CD4-positive, CD25-positive, alpha-beta regulatory T cell (primary cell): Measurements from ENCODE around the gene LIN54. TPM values are rescaled to one million over a fixed set of nuclear protein-coding genes. Genes with fewer than 3 reads are reported as not detected.

Experiments used
- ATAC-seq, 2 donors: fragments of 150-1000 bp; cut with Tn5 transposase; one replicate each; pipeline ENCODE4 v1.10.0; 2021; ENCODE audit warnings: low read depth in 2 of 2, moderate number of reproducible peaks in 2 of 2, moderate library complexity in 1 of 2
- DNase-seq, 3 donors: peaks; one replicate each; pipeline versions ENCODE4 v3.0.0 to v3.0.0-alpha.2; 2012 to 2022; ENCODE audit warnings: mixed read lengths in 1 of 3
- H3K27ac ChIP-seq: one replicate; pipeline ENCODE4 v1.7.0; 2013; ENCODE audit warnings: mild to moderate bottlenecking, low read length; ENCODE audit not compliant: insufficient read depth, poor library complexity, severe bottlenecking
- H3K27me3 ChIP-seq: one replicate; pipeline ENCODE4 v1.7.0; 2013; ENCODE audit warnings: low read length; ENCODE audit not compliant: control insufficient read depth, insufficient read depth
- H3K36me3 ChIP-seq: one replicate; pipeline ENCODE4 v1.7.0; 2013; ENCODE audit warnings: mild to moderate bottlenecking, low read length, moderate library complexity; ENCODE audit not compliant: control insufficient read depth, insufficient read depth
- H3K4me1 ChIP-seq: 2 replicates; pipeline ENCODE4 v1.7.0; 2013; ENCODE audit warnings: mild to moderate bottlenecking, low read length; ENCODE audit not compliant: insufficient read depth, control insufficient read depth, poor library complexity, severe bottlenecking
- H3K4me3 ChIP-seq: one replicate; pipeline ENCODE4 v1.7.0; 2013; ENCODE audit warnings: low read depth, mild to moderate bottlenecking, low read length, moderate library complexity
- H3K9me3 ChIP-seq, 2 experiments: 1 replicate in 1 of 2; 2 replicates in 1 of 2; pipeline ENCODE4 v1.7.0; 2013; ENCODE audit warnings: low read length in 2 of 2, mild to moderate bottlenecking in 1 of 2, moderate library complexity in 1 of 2; ENCODE audit not compliant: control insufficient read depth in 2 of 2
- H3K27ac Mint-ChIP-seq, 3 donors: one replicate each; pipeline ENCODE4 v1.8.0; 2020 to 2022; ENCODE audit warnings: mild to moderate bottlenecking in 3 of 3, mixed read lengths in 3 of 3, moderate library complexity in 2 of 3
- H3K27me3 Mint-ChIP-seq: one replicate; pipeline ENCODE4 v1.8.0; 2022; ENCODE audit warnings: mild to moderate bottlenecking, mixed read lengths
- H3K36me3 Mint-ChIP-seq: one replicate; pipeline ENCODE4 v1.8.0; 2020; ENCODE audit warnings: mixed read lengths
- H3K4me1 Mint-ChIP-seq, 4 donors: one replicate each; pipeline ENCODE4 v1.8.0; 2020 to 2022; ENCODE audit warnings: mixed read lengths in 4 of 4, mild to moderate bottlenecking in 1 of 4
- H3K4me3 Mint-ChIP-seq, 4 donors: one replicate each; pipeline ENCODE4 v1.8.0; 2020 to 2022; ENCODE audit warnings: mild to moderate bottlenecking in 4 of 4, mixed read lengths in 4 of 4, moderate library complexity in 3 of 4
- H3K9me3 Mint-ChIP-seq, 7 donors: one replicate each; pipeline ENCODE4 v1.8.0; 2020 to 2022; ENCODE audit warnings: mixed read lengths in 7 of 7, mild to moderate bottlenecking in 3 of 7, moderate library complexity in 2 of 7
- polyA plus RNA-seq, 4 donors: library from polyadenylated mRNA; unstranded; fragments of 300-500 nt; fragmentation: Illumina TruSeq; gene quantifications; one replicate each; pipeline ENCODE4 v1.2.3, GENCODE V29; 2021
- total RNA-seq: library from RNA; stranded (reverse); gene quantifications from one replicate; pipeline ENCODE4 v1.2.3, GENCODE V29; 2022

The LIN54 gene
- total and polyA plus RNA-seq, 5 donors from 2014 or later, result 9.3 to 13.5 (median 11.0) TPM

- Mint-ChIP-seq H3K27me3 (no peaks in the 10 kb centered on the region), H3K36me3 (peaks cover 50% of the 10 kb centered on the region), H3K4me3 (no peak overlapping the region), H3K9me3 (no peaks in the 10 kb centered on the region), H3K27ac (peak overlapping the region in 2 of 3 donors; percentile 11 to 80), H3K4me1 (peaks cover 0 to 16% (median under 1%) of the 10 kb centered on the region in 4 donors)
- H3K4me3 ChIP-seq, result no peak overlapping the region
- no peaks in the 10 kb centered on the region for H3K27me3 ChIP-seq
- H3K36me3 ChIP-seq, result peaks cover 40% of the 10 kb centered on the region
- no peak overlapping the region for H3K27ac ChIP-seq
- H3K4me1 ChIP-seq, result no peaks in the 10 kb centered on the region
- no peak for ATAC-seq
- no peaks in the 10 kb centered on the region for H3K9me3 ChIP-seq
- no peak for DNase-seq
Measured at GRCh38 chr4:82965763-82966162, 44.9 kb downstream of the LIN54 start.

GRCh38 chr4:82957045-82957444 is 53.6 kb downstream of the LIN54 start:
- Histone ChIP-seq H3K27ac (no peak overlapping the region), H3K4me1 (no peaks in the 10 kb centered on the region), H3K27me3 (no peaks in the 10 kb centered on the region), H3K36me3 (peaks cover 9% of the 10 kb centered on the region), H3K4me3 (no peak overlapping the region), H3K9me3 (no peaks in the 10 kb centered on the region)
- Mint-ChIP-seq H3K27me3 (no peaks in the 10 kb centered on the region), H3K4me3 (no peak overlapping the region), H3K27ac (no peak overlapping the region), H3K4me1 (peaks cover 8 to 26% (median 18%) of the 10 kb centered on the region in 4 donors), H3K36me3 (peaks cover 26% of the 10 kb centered on the region), H3K9me3 (peaks cover 0 to 2% (median 0%) of the 10 kb centered on the region in 7 donors)
- DNase-seq (peak in 1 of 3 donors; percentile 21), ATAC-seq (no peak)

GRCh38 chr4:82954212-82954611 is 56.4 kb downstream of the LIN54 start:
- DNase-seq, result no peak
- peaks cover 8 to 26% (median 17%) of the 10 kb centered on the region in 4 donors for H3K4me1 Mint-ChIP-seq
- H3K27me3 ChIP-seq, result no peaks in the 10 kb centered on the region
- H3K27ac ChIP-seq, result no peak overlapping the region
- H3K27ac Mint-ChIP-seq, result no peak overlapping the region
- no peaks in the 10 kb centered on the region for H3K4me1 ChIP-seq
- no peak overlapping the region for H3K4me3 ChIP-seq
- H3K36me3 Mint-ChIP-seq, result peaks cover 34% of the 10 kb centered on the region
- no peaks in the 10 kb centered on the region for H3K9me3 ChIP-seq
- ATAC-seq, result no peak
- H3K4me3 Mint-ChIP-seq, result no peak overlapping the region
- peaks cover 0 to 2% (median 0%) of the 10 kb centered on the region in 7 donors for H3K9me3 Mint-ChIP-seq
- no peaks in the 10 kb centered on the region for H3K27me3 Mint-ChIP-seq
- peaks cover 6% of the 10 kb centered on the region for H3K36me3 ChIP-seq

- no peaks in the 10 kb centered on the region for H3K27me3 Mint-ChIP-seq
- peaks cover 0 to 2% (median 0%) of the 10 kb centered on the region in 7 donors for H3K9me3 Mint-ChIP-seq
- ATAC-seq (no peak), DNase-seq (no peak)
- peaks cover 7% of the 10 kb centered on the region for H3K36me3 ChIP-seq
- no peaks in the 10 kb centered on the region for H3K9me3 ChIP-seq
- H3K4me3 ChIP-seq, result no peak overlapping the region
- no peak overlapping the region for H3K4me3 Mint-ChIP-seq
- no peak overlapping the region for H3K27ac ChIP-seq
- peaks cover 29% of the 10 kb centered on the region for H3K36me3 Mint-ChIP-seq
- H3K27ac Mint-ChIP-seq, result no peak overlapping the region
- no peaks in the 10 kb centered on the region for H3K27me3 ChIP-seq
- H3K4me1 Mint-ChIP-seq, result peaks cover 5 to 23% (median 6%) of the 10 kb centered on the region in 4 donors
- no peaks in the 10 kb centered on the region for H3K4me1 ChIP-seq
Measured at GRCh38 chr4:82951196-82951595, 59.4 kb downstream of the LIN54 start.

- no peak overlapping the region for H3K4me3 Mint-ChIP-seq
- DNase-seq (no peak), ATAC-seq (no peak)
- no peaks in the 10 kb centered on the region for H3K27me3 Mint-ChIP-seq
- peaks cover 14% of the 10 kb centered on the region for H3K36me3 ChIP-seq
- H3K36me3 Mint-ChIP-seq, result peaks cover 25% of the 10 kb centered on the region
- H3K4me1 ChIP-seq, result no peaks in the 10 kb centered on the region
- peaks cover 0 to 1% (median 0%) of the 10 kb centered on the region in 7 donors for H3K9me3 Mint-ChIP-seq
- no peak overlapping the region for H3K27ac ChIP-seq
- no peaks in the 10 kb centered on the region for H3K27me3 ChIP-seq
- H3K9me3 ChIP-seq, result no peaks in the 10 kb centered on the region
- no peak overlapping the region for H3K27ac Mint-ChIP-seq
- no peak overlapping the region for H3K4me3 ChIP-seq
- H3K4me1 Mint-ChIP-seq, result peaks cover 2 to 10% (median 6%) of the 10 kb centered on the region in 4 donors
Measured at GRCh38 chr4:82948647-82949204, 61.9 kb downstream of the LIN54 start.

- H3K4me1 ChIP-seq, result no peaks in the 10 kb centered on the region
- peaks cover 31% of the 10 kb centered on the region for H3K36me3 Mint-ChIP-seq
- H3K27me3 ChIP-seq, result no peaks in the 10 kb centered on the region
- peaks cover under 1 to 10% (median 5%) of the 10 kb centered on the region in 4 donors for H3K4me1 Mint-ChIP-seq
- no peak overlapping the region for H3K4me3 Mint-ChIP-seq
- no peak overlapping the region for H3K27ac ChIP-seq
- no peak overlapping the region for H3K4me3 ChIP-seq
- H3K9me3 ChIP-seq, result no peaks in the 10 kb centered on the region
- ATAC-seq, result no peak
- no peaks in the 10 kb centered on the region for H3K9me3 Mint-ChIP-seq
- H3K27ac Mint-ChIP-seq, result no peak overlapping the region
- peaks cover 9% of the 10 kb centered on the region for H3K36me3 ChIP-seq
- DNase-seq, result no peak
- no peaks in the 10 kb centered on the region for H3K27me3 Mint-ChIP-seq
Measured at GRCh38 chr4:82947498-82947897, 63.1 kb downstream of the LIN54 start.

- Histone ChIP-seq H3K27me3 (no peaks in the 10 kb centered on the region), H3K9me3 (no peaks in the 10 kb centered on the region), H3K4me1 (no peaks in the 10 kb centered on the region), H3K4me3 (no peak overlapping the region), H3K36me3 (peaks cover 63% of the 10 kb centered on the region), H3K27ac (no peak overlapping the region)
- no peak for DNase-seq
- ATAC-seq, result no peak
- Mint-ChIP-seq H3K27ac (peak overlapping the region in 2 of 3 donors; percentile 7 to 12), H3K4me1 (peaks cover 0 to 2% (median 0%) of the 10 kb centered on the region in 4 donors), H3K36me3 (peaks cover 41% of the 10 kb centered on the region), H3K4me3 (no peak overlapping the region), H3K27me3 (no peaks in the 10 kb centered on the region), H3K9me3 (no peaks in the 10 kb centered on the region)
Measured at GRCh38 chr4:82939414-82939813, 71.2 kb downstream of the LIN54 start.

GRCh38 chr4:82934441-82934840 is 76.2 kb downstream of the LIN54 start:
- H3K4me1 ChIP-seq, result no peaks in the 10 kb centered on the region
- H3K27me3 ChIP-seq, result no peaks in the 10 kb centered on the region
- DNase-seq, result no peak
- peaks cover 55% of the 10 kb centered on the region for H3K36me3 ChIP-seq
- H3K4me3 ChIP-seq, result no peak overlapping the region
- peak overlapping the region in 1 of 3 donors; percentile 59 for H3K27ac Mint-ChIP-seq
- no peaks in the 10 kb centered on the region for H3K9me3 Mint-ChIP-seq
- H3K36me3 Mint-ChIP-seq, result peaks cover 34% of the 10 kb centered on the region
- no peaks in the 10 kb centered on the region for H3K9me3 ChIP-seq
- H3K27ac ChIP-seq, result no peak overlapping the region
- ATAC-seq, result no peak
- no peak overlapping the region for H3K4me3 Mint-ChIP-seq
- peaks cover 0 to 7% (median 0%) of the 10 kb centered on the region in 4 donors for H3K4me1 Mint-ChIP-seq
- H3K27me3 Mint-ChIP-seq, result no peaks in the 10 kb centered on the region
